HG03095 (cell line): ENCODE data around the gene TARBP2.
"Not testable (repeated sequence)": the region's sequence is repeated elsewhere in the genome, so short reads cannot be mapped to it uniquely, and the experiment has no call there.

Source experiments
- ATAC-seq: cut with Tn5 transposase; IDR thresholded peaks from one replicate; pipeline ENCODE4 v1.9.1; 2021; ENCODE audit warnings: moderate library complexity; ENCODE audit not compliant: unreplicated experiment

The TARBP2 gene

DNA sequence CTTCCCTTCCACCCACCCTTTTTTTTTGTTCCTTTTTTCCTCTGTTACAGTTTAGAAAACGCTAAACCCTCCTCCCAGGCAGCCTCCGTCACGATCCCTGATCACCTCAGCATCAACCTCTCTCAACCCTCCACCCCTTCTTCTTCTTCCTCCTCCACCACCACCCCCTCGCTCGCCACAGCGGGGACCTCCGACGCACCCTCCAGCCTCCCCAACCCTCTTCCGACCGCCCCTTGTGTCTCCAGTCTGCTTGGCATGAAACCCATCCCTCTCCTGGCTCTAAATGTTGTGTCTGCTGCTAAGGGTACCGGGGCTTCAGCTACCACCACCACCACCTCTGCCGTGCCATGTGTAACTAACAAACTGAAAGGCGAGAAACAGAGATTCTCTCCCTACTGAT, 26.3 kb upstream of the TARBP2 start:
- ATAC-seq, result no peak

DNA sequence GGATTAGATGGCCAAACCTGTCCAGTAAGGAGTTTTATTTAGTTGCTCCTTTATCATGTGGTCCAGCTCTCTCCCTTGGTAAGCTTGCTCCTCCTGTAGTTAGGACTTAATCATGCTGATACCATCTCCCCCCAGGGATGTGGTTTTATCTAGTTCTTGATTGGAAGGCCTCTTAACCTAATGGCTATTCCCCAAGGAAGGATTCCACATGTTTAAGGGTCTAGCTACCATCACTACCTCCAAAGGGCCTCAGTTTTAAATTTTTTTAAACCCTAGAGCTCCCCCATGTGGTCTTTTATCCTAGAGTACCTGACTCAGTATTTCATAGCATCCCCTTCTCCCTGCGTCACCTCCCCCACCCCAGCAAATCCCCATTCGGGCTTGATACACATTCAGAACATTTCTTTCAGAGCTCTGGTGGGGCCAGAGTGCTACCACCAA, 24.3 kb upstream of the TARBP2 start:
- no peak for ATAC-seq

DNA sequence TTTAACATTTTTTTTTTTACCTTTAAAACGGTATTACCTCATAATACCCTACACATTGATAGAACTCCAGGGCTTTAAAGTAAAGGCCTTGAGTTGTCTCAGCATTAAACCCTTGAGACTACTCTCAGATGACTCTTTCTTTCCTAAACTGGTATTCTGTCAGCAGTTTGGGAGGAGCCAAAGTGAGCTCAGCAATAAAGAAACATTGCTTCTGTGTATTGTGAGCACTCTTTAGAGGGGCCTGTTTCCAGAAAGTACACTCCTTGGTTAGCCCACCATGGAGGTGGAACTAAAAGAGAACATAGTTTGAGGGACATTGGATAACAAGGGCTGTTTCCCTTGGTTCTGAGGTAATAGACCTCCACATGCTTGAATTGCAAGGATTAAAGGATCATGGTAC, 22.2 kb upstream of the TARBP2 start:
- ATAC-seq, result no peak

DNA sequence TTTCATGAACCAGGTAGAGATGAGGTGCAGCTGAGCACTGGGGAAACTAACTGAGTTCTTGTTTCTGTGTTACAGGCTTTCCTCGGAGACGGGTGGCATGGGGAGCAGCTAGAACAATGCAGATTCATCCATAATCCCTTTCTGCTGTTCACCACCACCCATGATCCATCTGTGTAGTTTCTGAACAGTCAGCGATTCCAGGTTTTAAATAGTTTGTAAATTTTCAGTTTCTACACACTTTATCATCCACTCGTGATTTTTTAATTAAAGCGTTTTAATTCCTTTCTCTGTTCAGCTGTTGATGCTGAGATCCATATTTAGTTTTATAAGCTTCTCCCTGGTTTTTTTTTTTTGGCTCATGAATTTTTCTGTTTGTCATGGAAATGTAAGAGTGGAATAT, 21.8 kb upstream of the TARBP2 start:
- ATAC-seq, result no peak

DNA sequence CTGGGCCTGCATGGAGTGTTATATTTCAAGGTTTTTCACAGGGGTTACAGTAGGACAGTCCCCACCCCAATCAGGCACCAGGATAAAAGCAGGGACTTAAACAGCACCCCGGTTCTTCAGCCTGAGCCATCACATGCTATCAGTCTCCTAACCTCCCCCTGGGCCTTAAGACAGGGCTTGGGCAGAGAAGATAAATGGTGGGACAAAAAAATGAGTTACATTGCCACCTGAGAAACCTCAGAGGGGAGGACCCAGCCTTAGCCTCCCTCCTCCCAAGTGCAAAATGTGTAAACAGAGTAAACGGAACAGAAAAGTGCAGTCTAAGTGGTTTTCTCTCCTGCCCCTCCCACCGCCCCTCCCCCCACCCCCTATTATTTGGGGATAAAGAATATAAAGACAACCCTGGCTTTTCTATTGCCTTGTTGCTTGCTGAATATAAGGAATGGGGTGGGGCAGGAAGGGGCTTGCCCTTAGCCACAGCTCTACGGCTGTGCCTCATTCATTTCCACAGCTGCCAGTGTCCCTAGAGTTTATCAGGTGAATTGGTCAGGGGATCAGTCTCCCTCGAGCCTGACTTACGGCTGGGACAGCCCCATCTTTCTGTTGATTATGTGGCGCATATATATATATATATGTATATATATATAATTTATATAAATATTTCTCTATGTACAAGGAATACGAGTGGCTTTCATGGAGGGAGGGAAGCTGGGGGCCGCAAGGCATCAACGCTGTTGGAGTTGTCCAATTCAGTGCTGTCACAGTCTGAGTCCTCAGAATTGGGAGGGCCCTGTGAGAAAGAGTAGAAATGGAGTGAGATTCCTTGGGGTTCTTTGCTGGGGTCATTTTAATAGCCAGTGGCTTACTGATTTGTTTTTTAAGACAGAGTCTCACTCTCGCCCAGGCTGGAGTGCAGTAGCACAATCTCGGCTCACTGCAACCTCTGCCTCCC, 20.3 kb upstream of the TARBP2 start:
- no peak for ATAC-seq

DNA sequence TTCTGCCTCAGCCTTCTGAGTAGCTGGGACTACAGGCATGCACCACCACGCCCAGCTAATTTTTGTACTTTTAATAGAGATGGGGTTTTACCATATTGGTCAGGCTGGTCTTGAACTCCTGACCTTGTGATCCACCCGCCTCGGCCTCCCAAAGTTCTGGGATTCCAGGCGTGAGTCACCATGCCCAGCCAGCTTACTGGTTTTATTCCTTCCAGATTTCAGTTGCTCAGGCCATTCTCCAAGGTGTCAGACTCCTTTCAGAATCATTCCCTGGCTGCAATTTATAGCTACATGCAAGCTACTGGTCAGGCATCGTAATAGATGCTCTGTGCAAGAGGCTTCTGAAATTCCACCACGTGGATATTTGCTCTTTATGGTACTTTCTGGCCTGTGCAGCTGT, 19.6 kb upstream of the TARBP2 start:
- not testable (repeated sequence) for ATAC-seq

DNA sequence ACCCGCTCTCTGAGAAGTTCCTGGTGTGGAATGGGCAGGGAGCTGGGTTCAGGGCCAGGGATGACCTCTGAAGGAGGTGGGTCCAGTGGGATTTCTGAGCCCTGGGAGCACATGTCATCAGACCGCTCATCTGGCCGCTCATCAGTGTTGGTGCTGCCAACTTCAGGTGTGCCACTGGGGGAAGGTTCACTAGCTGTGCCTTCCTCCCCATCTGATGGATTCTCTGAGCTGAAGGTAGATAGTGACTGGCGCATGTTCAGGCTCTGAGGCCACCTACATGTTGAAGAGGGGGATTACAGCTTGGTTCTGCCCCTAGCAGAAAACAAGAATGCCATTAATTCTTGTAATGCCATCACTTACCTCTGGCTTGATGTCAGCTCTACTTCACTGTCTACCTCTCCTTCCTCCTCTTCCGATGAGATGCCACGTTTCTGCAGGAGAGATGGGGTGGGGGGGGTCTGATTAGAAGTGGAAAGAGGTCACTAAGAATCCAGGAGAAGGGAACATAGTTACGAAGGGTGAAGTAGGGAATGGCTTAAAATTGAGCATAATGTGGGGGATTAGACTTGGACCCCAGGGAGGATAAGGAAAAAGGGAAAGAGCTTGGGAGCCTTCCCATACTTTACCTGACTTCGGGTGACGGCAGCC, 19.0 kb upstream of the TARBP2 start:
- no peak for ATAC-seq

DNA sequence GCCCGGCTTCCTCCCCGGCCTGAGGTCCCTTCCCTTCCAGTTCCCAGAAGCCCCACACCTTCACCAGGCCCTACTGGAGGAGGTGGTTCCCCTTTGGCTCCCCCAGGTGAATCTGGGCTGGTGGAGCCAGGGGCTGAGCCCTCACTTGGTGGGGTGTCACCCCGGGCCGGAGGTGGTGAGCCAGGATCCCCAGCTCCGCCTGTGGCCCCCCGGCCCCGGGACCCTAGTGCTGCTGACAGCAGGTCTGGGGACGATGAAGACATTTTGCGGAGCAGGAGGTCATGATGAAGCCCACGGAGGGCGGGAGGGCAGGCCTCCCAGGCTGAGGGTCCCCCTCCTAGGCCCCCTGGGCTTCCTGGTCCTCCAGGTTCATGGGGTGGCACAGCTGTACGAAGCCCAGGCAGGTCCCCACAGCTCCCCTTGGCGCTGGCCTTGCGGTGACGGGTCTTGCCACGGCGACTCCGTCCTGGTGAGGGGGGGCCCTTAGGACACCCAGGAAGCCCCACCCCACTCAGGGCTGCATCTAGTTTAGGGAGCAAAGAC, 18.4 kb upstream of the TARBP2 start:
- ATAC-seq, result no peak

DNA sequence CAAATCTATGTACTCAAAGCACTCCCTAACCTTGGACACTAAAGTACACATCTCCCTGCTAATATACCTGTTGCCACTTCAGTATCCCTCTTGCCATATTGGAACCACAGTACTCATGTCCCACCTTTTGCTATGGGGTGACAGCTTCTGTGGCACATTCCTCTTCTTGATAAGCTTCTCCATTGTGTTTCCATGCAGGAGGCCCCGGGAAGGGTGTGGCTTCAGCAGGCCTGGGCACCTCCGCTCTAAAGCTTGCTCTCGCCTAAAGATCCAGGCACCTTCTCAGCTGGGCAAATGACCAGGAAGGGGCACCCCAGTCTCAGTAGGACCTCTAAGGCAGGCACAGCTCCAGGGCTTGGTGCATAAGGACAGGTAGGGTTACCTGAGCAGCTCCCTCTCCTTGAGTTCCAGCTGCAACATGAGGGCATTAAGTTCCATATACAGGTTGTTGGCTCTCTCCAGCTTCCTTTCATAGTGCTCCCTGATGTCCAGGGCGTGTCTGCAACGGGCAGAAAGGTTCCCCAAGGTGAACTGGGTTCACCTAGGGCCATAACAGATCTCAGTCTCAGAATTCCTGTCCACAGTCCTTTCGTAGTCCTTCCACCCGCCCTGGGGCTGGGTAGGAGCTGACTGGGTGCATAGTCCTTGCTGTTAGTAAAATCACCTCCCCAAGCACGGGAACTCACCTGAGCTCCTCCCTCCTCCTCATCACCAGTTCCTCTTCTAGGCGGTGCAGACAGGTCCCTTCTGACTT, 17.7 kb upstream of the TARBP2 start:
- ATAC-seq, result no peak

DNA sequence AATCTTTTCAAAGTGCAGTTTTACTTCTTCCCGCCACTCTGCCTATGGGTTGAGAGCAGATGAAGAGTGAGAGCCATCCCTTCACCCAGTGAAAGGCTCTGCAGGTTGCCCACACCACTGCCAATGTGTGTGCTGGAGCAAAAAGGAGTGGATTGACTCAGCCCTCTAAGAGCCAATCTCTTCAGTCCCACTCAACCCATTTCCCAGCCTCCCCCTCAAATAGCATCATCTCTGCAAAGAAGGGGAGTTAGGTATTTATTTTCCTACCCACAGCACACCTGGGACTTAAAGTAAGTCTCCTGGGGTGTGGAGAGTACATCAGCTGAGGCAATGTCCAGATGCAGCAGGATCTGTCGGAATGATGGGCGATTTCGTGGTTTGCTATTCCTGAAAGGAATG, 17.1 kb upstream of the TARBP2 start:
- ATAC-seq, result no peak

DNA sequence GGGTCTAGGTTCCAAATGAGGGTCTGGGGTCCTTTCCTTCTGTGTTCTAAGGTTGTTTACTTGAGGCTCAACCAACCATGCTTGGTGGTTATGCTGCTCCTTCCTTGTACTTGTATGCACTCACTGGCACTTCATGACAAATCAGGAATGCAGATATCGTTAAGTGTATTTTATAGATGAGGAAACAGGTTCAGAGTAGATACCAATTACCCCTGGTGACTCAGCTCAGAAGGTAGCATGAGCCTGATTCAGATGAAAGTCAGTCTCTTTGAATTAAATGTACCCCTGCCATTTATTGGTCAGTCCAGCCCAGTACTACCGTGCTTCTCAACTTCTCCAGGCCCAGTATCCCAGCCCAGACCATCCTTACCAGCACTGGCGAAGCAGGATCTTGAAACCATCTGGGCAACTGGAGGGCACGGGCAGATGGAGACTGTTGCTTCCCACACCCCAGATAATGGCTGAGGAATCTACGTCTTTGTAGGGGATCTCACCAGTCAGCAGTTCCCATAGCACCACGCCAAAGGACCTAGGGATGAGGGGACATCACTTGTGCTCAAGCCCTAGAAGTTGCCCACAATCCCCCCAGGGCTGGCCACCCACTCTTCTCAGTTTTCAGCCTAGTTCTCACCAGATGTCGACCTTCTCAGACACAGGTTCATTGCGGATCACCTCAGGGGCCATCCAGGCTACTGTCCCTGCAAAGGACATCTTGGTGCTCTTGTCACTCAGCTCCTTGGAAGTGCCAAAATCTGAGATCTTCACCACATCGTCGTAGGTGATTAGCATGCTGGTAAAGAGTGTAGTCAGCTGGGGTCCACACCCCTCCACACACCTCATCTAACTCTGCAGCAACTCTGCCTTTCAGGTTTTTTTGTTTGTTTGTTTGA, 16.2 kb upstream of the TARBP2 start:
- no peak for ATAC-seq

DNA sequence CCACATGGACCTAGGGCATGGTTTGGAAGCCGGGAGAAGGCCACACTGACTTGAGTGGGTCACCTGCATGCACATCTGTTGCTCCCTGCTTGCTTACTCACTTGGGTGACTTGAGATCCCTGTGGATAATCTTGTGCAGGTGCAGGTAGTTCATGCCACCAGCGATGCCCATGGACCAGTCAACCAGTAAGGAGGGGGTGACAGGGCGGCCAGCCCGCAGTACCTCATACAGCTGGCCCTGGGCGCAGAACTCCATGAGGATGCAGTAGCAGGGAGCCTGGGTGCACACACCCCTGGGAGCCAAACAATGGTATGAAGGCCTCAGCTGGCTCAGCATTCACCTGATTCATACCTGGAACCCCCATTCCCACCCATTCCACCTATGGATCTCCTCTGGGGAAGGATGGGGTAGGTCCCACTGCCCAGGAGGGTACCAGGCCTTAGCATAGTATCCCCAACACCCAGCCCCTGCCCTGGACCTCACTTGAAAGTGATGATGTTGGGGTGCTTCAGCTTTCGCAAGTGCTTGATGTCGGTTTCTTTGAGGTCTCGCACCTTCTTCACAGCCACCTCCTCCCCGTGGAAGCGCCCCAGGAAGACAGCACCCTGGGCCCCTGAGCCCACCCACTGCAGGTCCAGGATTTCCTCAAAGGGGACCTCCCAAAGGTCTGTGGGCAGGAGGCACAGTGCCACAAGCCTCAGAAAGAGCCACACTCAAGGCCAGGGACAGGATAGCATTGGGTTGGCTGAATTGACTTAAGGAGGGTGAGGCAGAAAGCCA, 14.9 kb upstream of the TARBP2 start:
- ATAC-seq, result no peak

DNA sequence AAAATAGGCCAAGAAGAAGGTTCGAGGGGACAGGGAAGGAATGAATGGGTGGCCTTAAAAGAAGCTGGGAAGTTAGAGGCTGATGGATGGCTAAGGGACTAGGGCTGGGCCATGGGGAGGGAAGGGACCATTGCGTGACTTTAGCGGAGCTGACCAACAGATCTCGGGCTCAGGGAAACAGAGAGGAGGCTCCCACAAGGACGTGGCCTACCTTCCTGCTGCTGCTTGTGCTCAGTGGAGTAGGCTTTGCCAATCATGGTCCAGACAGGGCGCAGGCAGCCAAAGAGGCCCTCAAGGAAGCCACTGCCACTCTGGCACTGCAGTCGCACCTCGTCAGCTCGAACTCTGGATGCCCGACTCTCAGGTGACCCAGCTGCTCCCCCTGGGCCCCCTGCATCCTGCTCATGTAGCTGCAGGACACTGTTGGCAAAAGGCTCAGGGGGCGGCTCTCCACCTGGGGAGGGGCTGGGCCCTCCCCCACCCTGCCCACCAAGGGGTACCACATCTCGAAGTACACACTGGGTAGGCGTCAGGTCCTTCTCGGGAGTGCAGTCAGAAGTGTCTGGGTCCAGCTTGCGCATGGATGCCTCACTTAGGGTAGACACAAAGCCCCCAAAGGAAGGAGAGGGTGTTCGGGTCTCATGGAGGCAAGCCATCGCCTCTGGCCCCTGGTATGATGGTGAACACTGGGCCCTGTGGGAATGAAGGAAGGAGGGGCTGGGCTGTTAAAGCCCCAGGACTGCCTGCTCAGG, 14.2 kb upstream of the TARBP2 start:
- ATAC-seq, result no peak

DNA sequence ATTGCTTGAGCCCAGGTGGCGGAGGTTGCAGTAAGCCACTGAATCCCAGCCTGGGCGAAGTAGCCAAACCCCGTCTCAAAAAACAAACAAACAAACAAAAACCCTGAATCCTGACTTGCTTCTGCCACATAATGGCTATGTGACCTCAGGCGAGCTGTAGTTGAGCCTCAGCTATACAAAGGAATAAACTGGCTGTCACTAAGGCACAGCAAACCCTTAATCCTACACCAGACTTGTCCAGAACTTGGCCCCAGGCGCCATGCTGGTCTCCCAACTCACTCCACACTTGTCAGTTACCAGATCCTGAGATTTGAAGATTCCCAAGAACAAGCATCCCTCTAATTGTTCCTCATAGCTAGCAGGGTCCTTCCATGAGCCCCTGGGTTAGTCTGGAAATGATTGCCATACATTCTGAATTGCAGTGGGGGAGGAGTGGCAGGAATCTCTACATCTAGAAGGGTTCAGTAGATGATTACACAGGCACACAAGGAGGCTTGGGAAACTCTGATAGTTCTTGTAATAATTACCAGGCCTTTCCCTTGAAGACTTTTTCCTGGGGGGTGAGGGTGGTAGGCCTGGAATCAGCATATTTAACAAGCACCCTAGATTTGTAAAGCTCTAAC, 11.7 kb upstream of the TARBP2 start:
- no peak for ATAC-seq

DNA sequence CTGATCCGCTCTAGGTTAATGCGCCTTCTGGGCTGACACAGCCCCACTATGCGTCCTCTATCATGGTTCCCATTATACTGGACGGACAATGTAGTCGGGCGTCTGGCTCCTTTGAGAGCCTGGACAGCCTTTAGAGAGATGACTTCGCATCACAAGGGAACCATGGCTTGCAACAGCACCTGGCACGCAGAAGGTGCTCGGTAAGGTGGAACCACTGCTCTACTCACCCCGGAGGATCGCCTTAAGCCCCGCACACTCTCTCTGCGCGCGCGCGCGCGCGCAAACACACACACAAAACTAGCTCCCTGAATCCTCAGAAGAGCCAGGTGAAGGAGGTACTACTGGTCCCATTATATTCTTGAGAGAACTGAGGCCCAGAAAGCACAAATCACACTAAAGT, 8.9 kb upstream of the TARBP2 start:
- ATAC-seq, result no peak

DNA sequence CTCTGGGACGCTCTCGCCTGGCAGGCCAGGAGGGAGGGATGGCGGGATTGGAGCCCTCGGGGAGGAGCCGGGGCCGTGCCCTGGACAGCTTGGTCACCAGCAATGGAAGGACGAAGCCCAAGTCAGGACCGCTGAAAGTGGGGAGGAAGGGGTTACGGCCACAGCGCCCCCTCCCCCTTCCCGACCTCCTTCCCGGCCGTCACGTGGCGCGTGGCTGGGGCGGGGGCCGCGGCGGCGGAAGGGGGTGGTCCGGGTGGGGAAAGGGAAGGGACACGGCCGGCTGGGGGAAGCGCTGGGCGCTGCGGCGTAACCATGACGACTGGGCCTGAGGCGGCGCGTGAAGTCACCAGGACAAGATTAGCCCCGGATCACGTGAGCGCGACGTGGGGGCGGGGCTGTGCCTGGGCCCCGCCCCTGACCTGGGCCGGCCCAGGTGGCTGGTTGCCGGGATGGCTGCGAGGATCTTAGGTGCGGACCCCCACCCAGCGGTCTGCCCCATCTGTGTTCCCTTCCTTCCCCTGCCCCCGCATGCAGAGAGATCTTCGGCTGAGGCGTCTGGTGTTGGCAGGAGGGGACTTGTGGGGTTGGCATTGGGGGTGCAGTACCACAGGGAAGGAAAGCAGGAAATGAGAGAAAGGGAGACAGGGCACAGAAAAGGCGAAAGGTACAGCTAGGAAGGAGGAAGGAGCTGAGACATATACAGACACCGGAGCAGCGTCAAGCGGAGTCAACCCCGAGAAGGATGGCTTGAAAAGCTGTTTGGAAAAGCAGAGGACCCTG, 8.1 kb upstream of the TARBP2 start:
- ATAC-seq, result peak; percentile 92

DNA sequence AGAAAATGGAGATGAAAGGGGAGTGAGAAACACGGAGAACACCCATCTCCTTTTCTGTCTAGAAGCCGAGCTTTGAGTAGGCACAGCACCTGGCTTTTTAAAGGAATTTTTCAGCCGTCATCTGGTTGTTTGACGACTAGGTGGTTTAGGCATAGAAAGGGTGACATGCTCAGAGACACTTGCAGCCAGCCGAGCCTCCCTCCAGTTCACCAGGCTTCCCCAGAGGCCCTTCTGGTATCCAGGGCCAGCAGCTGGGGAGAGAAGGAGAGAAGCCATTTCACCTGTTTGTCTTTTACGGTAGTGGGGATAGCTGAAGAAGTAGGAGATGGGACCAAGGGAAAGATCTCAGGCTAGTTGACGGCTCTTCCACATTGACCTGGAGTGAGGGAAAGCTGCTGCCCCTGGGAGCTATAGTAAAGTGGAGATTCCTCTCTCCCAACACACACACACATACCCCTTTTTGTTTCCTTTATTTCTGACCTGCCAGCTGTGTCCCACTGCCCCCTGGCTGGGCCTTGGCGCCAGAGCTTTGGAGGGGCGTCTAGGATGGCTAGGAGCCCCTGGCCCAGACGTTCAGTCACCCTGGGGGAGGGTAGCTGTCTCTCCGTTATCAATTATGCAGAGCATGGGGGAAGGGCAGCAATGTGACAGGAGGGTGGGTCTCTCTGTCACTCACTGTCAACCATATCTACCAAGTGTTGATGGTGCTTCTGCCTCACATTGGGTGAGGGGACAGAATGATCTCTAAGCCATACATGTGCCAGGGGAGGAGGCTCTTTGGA, 7.3 kb upstream of the TARBP2 start:
- no peak for ATAC-seq
